Activated naive CD4-positive, alpha-beta T cell treated with anti-CD3 and anti-CD28 coated beads, Interleukin-2, amount 10 ng/mL, durations not matched to agents 7 days and 5 days (primary cell): ENCODE results near the gene SMARCAL1.

Source experiments
- CTCF ChIA-PET: fragments of 350-600 bp; sonication (Branson Sonifier 250); formaldehyde crosslinking; loops from one replicate; lab custom pipeline; 2021; ENCODE audit warnings: antibody characterized with exemption; lab: Charles Lee
- DNase-seq: peaks from one replicate; pipeline ENCODE4 v3.0.0-alpha.2; 2020
- H3K27ac Mint-ChIP-seq: one replicate; pipeline ENCODE4 v1.8.0; 2021; ENCODE audit warnings: mild to moderate bottlenecking, moderate library complexity, mixed read lengths
- H3K27me3 Mint-ChIP-seq: one replicate; pipeline ENCODE4 v1.8.0; 2021; ENCODE audit warnings: mild to moderate bottlenecking, mixed read lengths
- H3K36me3 Mint-ChIP-seq: one replicate; pipeline ENCODE4 v1.8.0; 2021; ENCODE audit warnings: mixed read lengths
- H3K4me1 Mint-ChIP-seq: one replicate; pipeline ENCODE4 v1.8.0; 2021; ENCODE audit warnings: mixed read lengths
- H3K4me3 Mint-ChIP-seq: one replicate; pipeline ENCODE4 v1.8.0; 2021; ENCODE audit warnings: mild to moderate bottlenecking, moderate library complexity, mixed read lengths
- H3K9me3 Mint-ChIP-seq: one replicate; pipeline ENCODE4 v1.8.0; 2021; ENCODE audit warnings: mixed read lengths

The SMARCAL1 gene

GRCh38 chr2:216406826-216407225 lies 5.5 kb upstream of the SMARCAL1 start:
- Mint-ChIP-seq H3K4me3 (no peak overlapping the region), H3K4me1 (peaks cover 11% of the 10 kb centered on the region), H3K36me3 (no peaks in the 10 kb centered on the region), H3K27me3 (peaks cover 27% of the 10 kb centered on the region), H3K9me3 (no peaks in the 10 kb centered on the region), H3K27ac (no peak overlapping the region)
- CTCF ChIA-PET = interaction anchor here (0.6 to 1.4 kb wide), 3 partner anchors 146 to 296 kb away, joined by 3 read pairs; no protein-coding TSS in a partner anchor
- no peak for DNase-seq

- Mint-ChIP-seq H3K27me3 (peaks cover 27% of the 10 kb centered on the region), H3K36me3 (no peaks in the 10 kb centered on the region), H3K27ac (no peak overlapping the region), H3K4me1 (peaks cover 25% of the 10 kb centered on the region), H3K9me3 (no peaks in the 10 kb centered on the region), H3K4me3 (no peak overlapping the region)
- DNase-seq = no peak
- CTCF ChIA-PET = interaction anchor here (0.7 to 1.2 kb wide), 3 partner anchors 9 to 375 kb away, joined by 3 to 5 read pairs (median 3); no protein-coding TSS in a partner anchor
Observed at GRCh38 chr2:216408426-216409290, 3.6 kb upstream of the SMARCAL1 start.

- Mint-ChIP-seq H3K27ac (no peak overlapping the region), H3K4me3 (no peak overlapping the region), H3K36me3 (peaks cover 11% of the 10 kb centered on the region), H3K4me1 (peaks cover 28% of the 10 kb centered on the region), H3K27me3 (peaks cover 23% of the 10 kb centered on the region), H3K9me3 (no peaks in the 10 kb centered on the region)
- DNase-seq = no peak
- CTCF ChIA-PET = interaction anchor here (1.4 to 1.9 kb wide), 2 partner anchors 187 to 301 kb away, joined by 3 to 5 read pairs; partner anchors contain the start of gene XRCC5
Observed at GRCh38 chr2:216410550-216410949, 1.7 kb upstream of the SMARCAL1 start.

- no peaks in the 10 kb centered on the region for H3K27me3 Mint-ChIP-seq
- H3K36me3 Mint-ChIP-seq = peaks cover 24% of the 10 kb centered on the region
- H3K4me3 Mint-ChIP-seq = peak overlapping the region; percentile 96
- DNase-seq = no peak
- no peaks in the 10 kb centered on the region for H3K9me3 Mint-ChIP-seq
- CTCF ChIA-PET = interaction anchor here (1.8 kb wide), 1 partner anchor 10 kb away, joined by 7 read pairs; no protein-coding TSS in a partner anchor
- no peak overlapping the region for H3K27ac Mint-ChIP-seq
- peaks cover 34% of the 10 kb centered on the region for H3K4me1 Mint-ChIP-seq
Observed at GRCh38 chr2:216413882-216414281, 1.6 kb downstream of the SMARCAL1 start.

- DNase-seq = no peak
- H3K9me3 Mint-ChIP-seq = no peaks in the 10 kb centered on the region
- H3K27ac Mint-ChIP-seq = no peak overlapping the region
- CTCF ChIA-PET = interaction anchor here (2.8 kb wide), 1 partner anchor 10 kb away, joined by 18 read pairs; no protein-coding TSS in a partner anchor
- peaks cover 28% of the 10 kb centered on the region for H3K36me3 Mint-ChIP-seq
- H3K4me3 Mint-ChIP-seq = no peak overlapping the region
- no peaks in the 10 kb centered on the region for H3K27me3 Mint-ChIP-seq
- H3K4me1 Mint-ChIP-seq = peaks cover 36% of the 10 kb centered on the region
Observed at GRCh38 chr2:216414772-216415319, 2.6 kb downstream of the SMARCAL1 start.

- Mint-ChIP-seq H3K27me3 (no peaks in the 10 kb centered on the region), H3K27ac (no peak overlapping the region), H3K4me1 (peaks cover 32% of the 10 kb centered on the region), H3K4me3 (no peak overlapping the region), H3K36me3 (peaks cover 33% of the 10 kb centered on the region), H3K9me3 (no peaks in the 10 kb centered on the region)
- DNase-seq = no peak
- CTCF ChIA-PET = interaction anchor here (2.8 kb wide), 1 partner anchor 11 kb away, joined by 18 read pairs; no protein-coding TSS in a partner anchor
Observed at GRCh38 chr2:216415541-216415940, 3.3 kb downstream of the SMARCAL1 start.

GRCh38 chr2:216416571-216417307 lies 4.5 kb downstream of the SMARCAL1 start:
- no peak overlapping the region for H3K27ac Mint-ChIP-seq
- H3K4me3 Mint-ChIP-seq = no peak overlapping the region
- H3K36me3 Mint-ChIP-seq = peaks cover 37% of the 10 kb centered on the region
- no peaks in the 10 kb centered on the region for H3K9me3 Mint-ChIP-seq
- CTCF ChIA-PET = interaction anchor here (0.7 to 2.8 kb wide), 3 partner anchors 12 to 250 kb away, joined by 3 to 18 read pairs (median 3); no protein-coding TSS in a partner anchor
- H3K27me3 Mint-ChIP-seq = no peaks in the 10 kb centered on the region
- H3K4me1 Mint-ChIP-seq = peaks cover 25% of the 10 kb centered on the region
- no peak for DNase-seq

GRCh38 chr2:216418981-216419380 lies 6.7 kb downstream of the SMARCAL1 start:
- Mint-ChIP-seq H3K4me3 (no peak overlapping the region), H3K4me1 (peaks cover 8% of the 10 kb centered on the region), H3K27ac (no peak overlapping the region), H3K9me3 (no peaks in the 10 kb centered on the region), H3K36me3 (peaks cover 55% of the 10 kb centered on the region), H3K27me3 (no peaks in the 10 kb centered on the region)
- DNase-seq = no peak
- CTCF ChIA-PET = interaction anchor here (1.1 kb wide), 1 partner anchor 15 kb away, joined by 4 read pairs; no protein-coding TSS in a partner anchor

- H3K36me3 Mint-ChIP-seq = peaks cover 60% of the 10 kb centered on the region
Observed at GRCh38 chr2:216420367-216421101, 8.2 kb downstream of the SMARCAL1 start.

GRCh38 chr2:216423071-216423470 lies 10.8 kb downstream of the SMARCAL1 start:
- DNase-seq = no peak
- peaks cover 2% of the 10 kb centered on the region for H3K4me1 Mint-ChIP-seq
- no peaks in the 10 kb centered on the region for H3K27me3 Mint-ChIP-seq
- H3K4me3 Mint-ChIP-seq = no peak overlapping the region
- H3K27ac Mint-ChIP-seq = no peak overlapping the region
- H3K36me3 Mint-ChIP-seq = peaks cover 56% of the 10 kb centered on the region
- H3K9me3 Mint-ChIP-seq = peaks cover 5% of the 10 kb centered on the region
- CTCF ChIA-PET = no interaction called here

More at GRCh38 chr2:216420367-216421101, 8.2 kb downstream of the SMARCAL1 start:
- Mint-ChIP-seq H3K27ac (no peak overlapping the region), H3K4me3 (no peak overlapping the region), H3K9me3 (peaks cover 2% of the 10 kb centered on the region), H3K4me1 (peaks cover 8% of the 10 kb centered on the region), H3K27me3 (no peaks in the 10 kb centered on the region)
- DNase-seq = no peak
- CTCF ChIA-PET = no interaction called here

- Mint-ChIP-seq H3K27me3 (no peaks in the 10 kb centered on the region), H3K4me3 (no peak overlapping the region), H3K27ac (no peak overlapping the region), H3K9me3 (peaks cover 5% of the 10 kb centered on the region), H3K4me1 (peaks cover 2% of the 10 kb centered on the region), H3K36me3 (peaks cover 66% of the 10 kb centered on the region)
- CTCF ChIA-PET = interaction anchor here (1.4 kb wide), 1 partner anchor 20 kb away, joined by 3 read pairs; no protein-coding TSS in a partner anchor
- DNase-seq = no peak
Observed at GRCh38 chr2:216424274-216424673, 12.0 kb downstream of the SMARCAL1 start.

- H3K27ac Mint-ChIP-seq = no peak overlapping the region
- DNase-seq = no peak
- no peak overlapping the region for H3K4me3 Mint-ChIP-seq
- H3K9me3 Mint-ChIP-seq = peaks cover 5% of the 10 kb centered on the region
- H3K27me3 Mint-ChIP-seq = no peaks in the 10 kb centered on the region
- CTCF ChIA-PET = interaction anchor here (1.4 kb wide), 1 partner anchor 19 kb away, joined by 3 read pairs; no protein-coding TSS in a partner anchor
- H3K36me3 Mint-ChIP-seq = peaks cover 71% of the 10 kb centered on the region
- H3K4me1 Mint-ChIP-seq = peaks cover 2% of the 10 kb centered on the region
Observed at GRCh38 chr2:216425008-216425787, 12.9 kb downstream of the SMARCAL1 start.
